Dendritic cell treated with granulocyte-macrophage colony-stimulating factor and Interleukin-4, amounts not matched to agents 40 ng/mL and 50 ng/mL, for 4 days (primary cell): ENCODE results near the gene MORF4L1.

Experiments
- H3K27ac Mint-ChIP-seq: one replicate; pipeline ENCODE4 v1.8.0; 2022; ENCODE audit warnings: mild to moderate bottlenecking, mixed read lengths
- H3K27me3 Mint-ChIP-seq: one replicate; pipeline ENCODE4 v1.8.0; 2022; ENCODE audit warnings: mild to moderate bottlenecking, mixed read lengths
- H3K36me3 Mint-ChIP-seq: one replicate; pipeline ENCODE4 v1.8.0; 2022; ENCODE audit warnings: low read depth, mixed read lengths
- H3K4me1 Mint-ChIP-seq: one replicate; pipeline ENCODE4 v1.8.0; 2022; ENCODE audit warnings: low read depth, mixed read lengths
- H3K4me3 Mint-ChIP-seq: one replicate; pipeline ENCODE4 v1.8.0; 2022; ENCODE audit warnings: mild to moderate bottlenecking, moderate library complexity, mixed read lengths
- H3K9me3 Mint-ChIP-seq: one replicate; pipeline ENCODE4 v1.8.0; 2022; ENCODE audit warnings: mixed read lengths
- intact Hi-C: fragments of 100-400 bp; cut with micrococcal nuclease; formaldehyde crosslinking; loops from one replicate; pipeline ENCODE4 v1.15.0; 2022

MORF4L1 gene

GRCh38 chr15:78930577-78931388, 58.1 kb downstream of the MORF4L1 start:
- Mint-ChIP-seq H3K4me1 (peaks cover 83% of the 10 kb centered on the region), H3K27me3 (no peaks in the 10 kb centered on the region), H3K36me3 (peaks cover 100% of the 10 kb centered on the region), H3K4me3 (no peak overlapping the region), H3K27ac (peak overlapping the region; percentile 79), H3K9me3 (no peaks in the 10 kb centered on the region)
- intact Hi-C loops, result no loop called here

GRCh38 chr15:78931439-78932257, 59.0 kb downstream of the MORF4L1 start:
- peaks cover 87% of the 10 kb centered on the region for H3K4me1 Mint-ChIP-seq

GRCh38 chr15:78932258-78932808, 59.6 kb downstream of the MORF4L1 start:
- H3K27me3 Mint-ChIP-seq, result no peaks in the 10 kb centered on the region
- H3K27ac Mint-ChIP-seq, result peak overlapping the region; percentile 71
- peaks cover 100% of the 10 kb centered on the region for H3K36me3 Mint-ChIP-seq

More at GRCh38 chr15:78931439-78932257, 59.0 kb downstream of the MORF4L1 start:
- H3K27ac Mint-ChIP-seq, result peak overlapping the region; percentile 79
- H3K36me3 Mint-ChIP-seq, result peaks cover 100% of the 10 kb centered on the region
- no peaks in the 10 kb centered on the region for H3K27me3 Mint-ChIP-seq
- no peaks in the 10 kb centered on the region for H3K9me3 Mint-ChIP-seq
- intact Hi-C loops, result no loop called here
- H3K4me3 Mint-ChIP-seq, result no peak overlapping the region

GRCh38 chr15:78933187-78933822, 60.6 kb downstream of the MORF4L1 start:
- H3K27me3 Mint-ChIP-seq, result no peaks in the 10 kb centered on the region
- no peak overlapping the region for H3K4me3 Mint-ChIP-seq
- H3K36me3 Mint-ChIP-seq, result peaks cover 100% of the 10 kb centered on the region
- H3K27ac Mint-ChIP-seq, result peak overlapping the region; percentile 71
- intact Hi-C loops, result no loop called here
- peaks cover 86% of the 10 kb centered on the region for H3K4me1 Mint-ChIP-seq
- no peaks in the 10 kb centered on the region for H3K9me3 Mint-ChIP-seq

More at GRCh38 chr15:78932258-78932808, 59.6 kb downstream of the MORF4L1 start:
- peaks cover 87% of the 10 kb centered on the region for H3K4me1 Mint-ChIP-seq
- intact Hi-C loops, result no loop called here
- no peaks in the 10 kb centered on the region for H3K9me3 Mint-ChIP-seq
- H3K4me3 Mint-ChIP-seq, result no peak overlapping the region

- H3K36me3 Mint-ChIP-seq, result peaks cover 99% of the 10 kb centered on the region
Measured at GRCh38 chr15:78933823-78934654, 61.3 kb downstream of the MORF4L1 start.

GRCh38 chr15:78934655-78935023, 61.9 kb downstream of the MORF4L1 start:
- intact Hi-C loops, result loop anchor here (5.0 kb wide), 2 partner anchors 43 to 68 kb away; no protein-coding TSS in a partner anchor
- Mint-ChIP-seq H3K4me1 (peaks cover 86% of the 10 kb centered on the region), H3K27ac (peak overlapping the region; percentile 37), H3K9me3 (no peaks in the 10 kb centered on the region), H3K27me3 (no peaks in the 10 kb centered on the region), H3K36me3 (peaks cover 95% of the 10 kb centered on the region), H3K4me3 (peak overlapping the region; percentile 35)

More at GRCh38 chr15:78933823-78934654, 61.3 kb downstream of the MORF4L1 start:
- Mint-ChIP-seq H3K27me3 (no peaks in the 10 kb centered on the region), H3K4me3 (peak overlapping the region; percentile 35), H3K9me3 (no peaks in the 10 kb centered on the region), H3K4me1 (peaks cover 86% of the 10 kb centered on the region), H3K27ac (peak overlapping the region; percentile 71)
- intact Hi-C loops, result no loop called here

GRCh38 chr15:78937132-78937739, 64.5 kb downstream of the MORF4L1 start:
- intact Hi-C loops, result loop anchor here (5.0 kb wide), 2 partner anchors 40 to 65 kb away; no protein-coding TSS in a partner anchor
- H3K36me3 Mint-ChIP-seq, result peaks cover 94% of the 10 kb centered on the region
- H3K4me1 Mint-ChIP-seq, result peaks cover 62% of the 10 kb centered on the region
- peak overlapping the region; percentile 99 for H3K27ac Mint-ChIP-seq
- peak overlapping the region; percentile 55 for H3K4me3 Mint-ChIP-seq
- no peaks in the 10 kb centered on the region for H3K27me3 Mint-ChIP-seq
- H3K9me3 Mint-ChIP-seq, result no peaks in the 10 kb centered on the region

- Mint-ChIP-seq H3K36me3 (peaks cover 94% of the 10 kb centered on the region), H3K4me3 (peak overlapping the region; percentile 57), H3K4me1 (peaks cover 56% of the 10 kb centered on the region), H3K27ac (peak overlapping the region; percentile 99), H3K27me3 (no peaks in the 10 kb centered on the region), H3K9me3 (no peaks in the 10 kb centered on the region)
- intact Hi-C loops, result loop anchor here (5.0 kb wide), 2 partner anchors 38 to 63 kb away; no protein-coding TSS in a partner anchor
Measured at GRCh38 chr15:78938658-78939488, 66.2 kb downstream of the MORF4L1 start.

GRCh38 chr15:78942741-78943140, 70.1 kb downstream of the MORF4L1 start:
- Mint-ChIP-seq H3K27me3 (peaks cover 11% of the 10 kb centered on the region), H3K4me1 (peaks cover 48% of the 10 kb centered on the region), H3K36me3 (peaks cover 66% of the 10 kb centered on the region), H3K9me3 (no peaks in the 10 kb centered on the region), H3K4me3 (peak overlapping the region; percentile 99), H3K27ac (peak overlapping the region; percentile 99)
- intact Hi-C loops, result no loop called here

GRCh38 chr15:78943692-78944091, 71.0 kb downstream of the MORF4L1 start:
- peak overlapping the region; percentile 99 for H3K27ac Mint-ChIP-seq
- intact Hi-C loops, result no loop called here
- peaks cover 39% of the 10 kb centered on the region for H3K4me1 Mint-ChIP-seq
- peak overlapping the region; percentile 99 for H3K4me3 Mint-ChIP-seq
- H3K9me3 Mint-ChIP-seq, result no peaks in the 10 kb centered on the region
- H3K36me3 Mint-ChIP-seq, result peaks cover 57% of the 10 kb centered on the region
- H3K27me3 Mint-ChIP-seq, result peaks cover 14% of the 10 kb centered on the region

GRCh38 chr15:78944202-78944625, 71.5 kb downstream of the MORF4L1 start:
- Mint-ChIP-seq H3K9me3 (no peaks in the 10 kb centered on the region), H3K27me3 (peaks cover 14% of the 10 kb centered on the region), H3K36me3 (peaks cover 54% of the 10 kb centered on the region), H3K4me3 (peak overlapping the region; percentile 99), H3K4me1 (peaks cover 34% of the 10 kb centered on the region), H3K27ac (peak overlapping the region; percentile 99)
- intact Hi-C loops, result no loop called here
